ENCODE measurements around the gene SKIC8.

The SKIC8 gene

GRCh38 chr15:78299101-78299930, at the start of gene SKIC8:
TSS of gene SKIC8 (minus strand) at chr15:78299609. CDS start at chr15:78295686, 3,923 bp downstream.
- DNase-seq = peak; percentile 66

GRCh38 chr15:78347586-78348543, 48.5 kb upstream of the SKIC8 start:
- DNase-seq = no peak

GRCh38 chr15:78345396-78346125, 46.2 kb upstream of the SKIC8 start:
- DNase-seq = no peak

DNA sequence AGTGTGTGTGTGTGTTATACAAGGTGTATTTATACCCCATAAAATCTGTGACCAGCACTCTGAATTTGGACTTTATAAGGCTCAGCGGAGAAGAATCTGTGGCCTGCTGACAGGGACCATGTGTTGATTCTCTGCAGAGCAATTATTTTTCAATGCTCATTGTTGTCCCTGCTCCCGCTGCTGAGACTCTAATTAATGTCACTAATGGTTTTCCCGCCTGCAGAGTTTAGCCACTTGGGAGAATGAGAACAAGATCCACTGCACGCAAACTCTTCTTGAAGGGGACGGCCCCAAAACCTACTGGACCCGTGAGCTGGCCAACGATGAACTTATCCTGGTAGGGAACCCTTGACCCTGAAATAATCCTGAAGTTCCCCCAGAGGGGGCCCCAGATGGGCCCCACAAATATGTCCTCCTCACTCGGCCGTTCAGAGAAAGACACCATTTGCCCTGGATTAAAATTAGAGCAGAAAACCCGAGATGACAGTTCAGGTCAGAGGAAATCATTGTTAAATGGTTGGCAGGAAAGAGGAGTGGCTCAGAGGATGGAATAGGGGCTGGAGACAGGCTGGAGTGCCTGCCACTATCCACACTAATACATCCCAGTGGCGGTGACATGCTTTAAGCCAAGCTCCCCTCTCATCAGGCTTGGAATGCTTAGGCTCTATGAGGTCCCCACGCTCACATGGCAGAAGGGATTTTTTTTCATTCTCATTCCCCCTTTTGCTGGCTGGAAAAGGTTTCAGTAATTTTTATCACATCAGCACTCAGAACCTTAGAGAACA, 44.1 kb upstream of the SKIC8 start:
- no peak for DNase-seq

DNA sequence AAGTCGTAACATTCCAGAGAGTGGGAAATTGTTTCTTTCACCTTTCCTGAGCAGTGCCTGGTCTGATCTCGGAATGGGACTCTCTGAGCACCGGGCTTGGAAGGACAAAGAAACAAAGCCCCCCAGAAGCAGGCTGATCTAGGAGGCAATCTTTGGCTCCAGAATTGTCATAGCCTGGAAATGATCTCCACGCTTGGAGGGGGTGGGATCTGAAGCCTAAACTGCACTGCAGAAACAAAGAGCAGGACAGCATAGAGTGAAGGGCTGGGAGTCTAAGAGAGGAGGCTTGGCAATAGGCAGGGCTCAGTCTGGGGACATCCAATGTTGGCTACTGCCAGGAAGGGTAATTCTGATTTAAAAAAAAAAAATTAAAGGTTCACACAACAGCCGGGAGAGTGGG, 42.6 kb upstream of the SKIC8 start:
- DNase-seq = no peak

DNA sequence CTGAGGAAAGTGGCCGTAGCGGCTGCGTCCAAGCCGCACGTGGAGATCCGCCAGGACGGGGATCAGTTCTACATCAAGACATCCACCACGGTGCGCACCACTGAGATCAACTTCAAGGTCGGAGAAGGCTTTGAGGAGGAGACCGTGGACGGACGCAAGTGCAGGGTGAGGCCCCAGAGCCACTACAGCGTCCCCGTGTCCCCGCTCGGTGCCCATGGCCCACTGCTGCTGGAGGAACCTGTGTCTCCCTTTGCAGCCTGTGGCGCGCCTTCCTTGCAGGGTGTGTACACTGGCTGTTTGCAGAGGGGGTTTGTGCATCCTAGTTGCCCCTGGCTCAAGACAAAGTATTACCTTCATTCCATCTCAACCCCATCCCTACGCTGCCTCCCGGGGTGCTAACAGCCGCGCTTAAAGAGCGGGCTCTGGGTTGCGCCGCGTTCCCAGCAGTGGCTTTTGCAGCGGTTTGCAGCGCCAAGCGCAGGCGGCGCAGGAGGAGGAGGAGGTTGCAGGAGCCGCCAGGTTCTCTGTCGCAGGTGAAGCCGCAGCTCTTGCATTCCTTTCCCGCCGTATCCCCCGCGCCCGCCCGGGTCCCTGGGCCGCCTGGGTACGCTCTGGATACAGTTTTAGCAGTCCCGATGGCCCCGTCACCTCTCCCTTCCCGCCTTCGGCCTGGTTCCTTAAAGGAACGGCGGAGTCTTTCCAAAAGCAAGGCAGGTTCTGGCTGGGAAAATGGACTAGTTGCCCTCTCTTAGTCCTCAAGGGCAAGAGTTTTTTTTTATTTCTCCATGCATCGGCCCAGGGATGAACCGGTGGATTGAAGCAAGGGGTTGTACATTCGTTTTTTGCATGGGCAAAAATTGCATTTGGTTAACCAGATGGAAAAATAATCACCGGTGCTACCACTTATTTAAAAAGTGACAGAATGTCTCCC, 41.9 kb upstream of the SKIC8 start:
- no peak for DNase-seq

DNA sequence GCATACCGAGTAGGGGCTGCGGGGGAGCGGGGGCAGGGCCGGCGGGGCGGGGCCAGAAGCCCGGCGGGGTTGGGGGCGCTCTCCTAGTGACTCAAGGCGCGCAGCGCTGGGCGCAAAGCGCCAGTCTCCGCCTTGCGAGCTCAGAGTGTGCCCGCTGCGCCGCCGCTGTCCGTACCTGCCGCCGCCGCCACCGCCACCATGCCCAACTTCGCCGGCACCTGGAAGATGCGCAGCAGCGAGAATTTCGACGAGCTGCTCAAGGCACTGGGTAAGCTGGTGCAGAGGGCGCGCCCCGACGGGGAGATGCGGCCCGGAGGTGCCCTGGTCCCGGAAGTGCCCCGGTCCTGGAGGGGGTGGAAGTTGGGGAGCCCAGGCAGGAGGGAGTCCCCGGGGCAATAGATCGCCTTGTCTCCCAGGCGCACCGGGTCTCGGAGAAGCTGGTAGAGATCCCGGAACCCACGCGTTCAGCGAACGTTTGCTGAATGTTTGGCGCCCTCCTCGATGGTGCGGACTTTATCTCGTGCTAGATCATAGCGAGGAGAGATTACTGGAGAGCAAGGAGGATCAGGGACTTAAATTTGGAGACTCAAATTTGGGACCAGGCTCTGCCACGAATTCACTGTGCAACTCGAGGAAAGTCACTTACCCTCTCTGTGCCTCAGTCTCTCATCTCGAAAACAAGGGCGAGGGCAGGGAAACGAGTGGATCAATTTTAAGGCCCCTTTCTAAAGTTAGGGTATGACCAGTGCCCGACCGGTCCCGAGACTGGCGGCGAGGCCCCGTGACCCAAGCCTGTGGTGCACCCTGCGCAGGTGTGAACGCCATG, 41.0 kb upstream of the SKIC8 start, which contains the start of gene CRABP1:
Gene CRABP1 (plus strand): TSS at position 123 of the 826 bp plus-strand sequence. CDS start 76 bp downstream, at position 199.
- no peak for DNase-seq

DNA sequence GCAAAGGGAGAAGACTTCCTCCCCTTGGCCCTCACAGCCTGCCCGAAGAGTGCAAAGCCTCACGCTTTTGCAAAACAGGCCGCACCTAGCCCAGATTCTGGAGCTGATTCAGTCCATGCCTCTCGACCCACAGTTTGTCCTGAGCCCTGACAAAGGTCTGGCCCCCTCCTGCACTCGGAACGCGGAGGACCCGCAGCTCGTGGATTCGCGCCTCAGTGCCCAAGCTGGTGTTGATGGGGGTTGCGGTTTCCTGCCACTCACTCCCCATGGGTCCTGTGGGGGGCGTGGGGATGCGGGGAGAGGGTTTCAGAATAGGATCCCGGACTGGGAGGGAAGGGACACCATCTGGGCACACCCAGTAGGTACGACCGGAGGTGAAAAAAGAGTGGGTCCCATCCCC, 40.1 kb upstream of the SKIC8 start:
- DNase-seq = no peak

GRCh38 chr15:78338781-78339180, 39.4 kb upstream of the SKIC8 start:
- no peak for DNase-seq

DNA sequence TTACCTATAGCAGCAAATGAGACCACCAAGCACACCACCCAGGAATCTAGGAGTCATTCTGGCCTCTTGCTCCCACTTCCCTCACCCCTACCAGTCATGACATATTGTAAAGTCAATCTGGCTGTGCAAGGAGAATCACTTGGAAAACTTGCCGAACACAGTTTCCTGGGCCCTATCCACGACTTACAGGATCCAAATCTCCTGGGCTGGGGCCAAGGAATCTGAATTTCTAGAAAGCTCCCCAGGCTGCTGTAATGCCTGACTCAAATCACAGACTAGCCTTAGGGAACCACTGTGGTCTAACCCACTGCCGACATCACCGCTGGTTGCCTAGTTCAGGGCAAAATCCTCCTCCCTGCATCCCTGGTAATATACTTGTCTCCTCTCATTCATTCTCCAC, 36.6 kb upstream of the SKIC8 start:
- DNase-seq = no peak

DNA sequence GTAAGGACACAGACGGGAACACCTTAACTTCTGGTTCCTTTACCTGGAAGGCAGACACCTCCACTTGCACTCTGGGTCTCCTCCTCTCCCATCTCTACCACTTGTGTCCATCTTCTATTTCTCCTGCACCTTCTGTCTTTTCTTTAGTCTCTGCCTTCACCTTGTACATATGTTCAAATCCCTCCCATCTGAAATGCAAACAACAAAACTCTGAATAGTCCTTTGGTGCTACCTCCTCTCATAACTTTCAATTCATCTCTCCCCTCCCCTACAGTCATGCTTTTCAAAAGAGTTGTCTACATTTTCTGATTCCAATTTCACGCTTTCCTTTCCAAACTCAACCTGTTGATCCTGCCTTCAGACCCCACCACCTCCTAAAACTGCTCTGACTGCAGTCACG, 35.4 kb upstream of the SKIC8 start:
- DNase-seq = no peak

- DNase-seq = no peak
These were observed 30.2 kb upstream of the SKIC8 start for GRCh38 chr15:78329625-78330024.

DNA sequence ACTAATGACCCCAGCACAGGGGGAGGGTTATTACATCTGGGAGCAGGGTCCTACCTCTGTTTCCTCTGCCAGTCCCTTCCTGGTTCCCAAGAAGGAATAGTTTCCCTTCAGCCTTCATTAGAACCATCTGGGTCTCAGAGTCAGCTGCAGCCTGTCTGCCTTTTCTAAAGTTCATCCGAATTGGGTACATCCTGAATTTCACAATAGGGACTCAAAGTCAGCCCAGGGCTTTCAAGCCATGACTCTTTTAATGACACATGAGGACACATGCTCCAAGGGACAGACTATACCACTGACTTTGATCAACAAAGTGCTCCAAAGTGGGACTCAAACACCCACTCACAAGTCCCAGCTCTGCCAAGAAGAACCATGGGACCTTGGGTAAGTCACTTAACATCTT, 28.1 kb upstream of the SKIC8 start:
- no peak for DNase-seq

GRCh38 chr15:78325092-78325843, 25.9 kb upstream of the SKIC8 start:
- DNase-seq = no peak

DNA sequence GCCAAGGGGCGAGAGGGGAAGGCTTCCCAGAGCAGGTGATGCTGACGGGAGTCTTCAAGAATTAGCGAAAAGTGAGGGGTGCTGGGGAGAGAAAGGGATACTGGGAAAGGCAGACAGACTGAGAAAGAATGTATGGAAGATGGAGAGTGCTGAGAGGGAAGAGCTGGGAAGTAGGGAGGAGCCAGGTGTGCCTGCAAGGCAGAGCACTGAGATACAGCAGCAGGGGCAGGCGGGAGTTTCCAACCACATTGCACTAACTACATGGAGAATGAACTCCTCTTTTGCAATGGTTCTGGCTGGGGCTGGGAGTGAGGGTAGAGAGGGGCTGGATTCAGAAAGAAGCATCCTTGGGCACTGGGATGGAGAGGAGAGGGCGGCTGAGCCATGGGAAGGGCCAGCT, 24.7 kb upstream of the SKIC8 start:
- DNase-seq = no peak

DNA sequence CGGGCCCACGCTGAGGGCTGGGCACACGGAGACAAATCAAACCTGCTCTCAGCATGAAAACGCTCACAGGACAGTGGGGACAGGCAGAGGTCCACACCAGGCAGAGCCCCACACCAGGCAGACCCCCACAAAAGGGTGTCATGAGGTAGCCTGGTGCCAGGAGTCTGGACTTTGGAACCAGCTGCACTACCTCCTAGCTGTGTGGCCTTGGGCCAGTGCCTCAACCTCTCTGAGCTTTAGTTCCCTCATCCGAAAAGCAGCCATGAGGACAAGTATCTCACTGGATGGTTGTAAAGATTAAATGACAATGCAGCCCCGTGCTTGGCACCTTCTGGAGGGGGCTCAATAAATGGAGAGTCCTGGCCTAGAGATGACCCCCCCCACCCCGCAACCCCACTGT, 24.3 kb upstream of the SKIC8 start:
- DNase-seq = no peak

GRCh38 chr15:78322724-78323521, 23.5 kb upstream of the SKIC8 start:
- no peak for DNase-seq

DNA sequence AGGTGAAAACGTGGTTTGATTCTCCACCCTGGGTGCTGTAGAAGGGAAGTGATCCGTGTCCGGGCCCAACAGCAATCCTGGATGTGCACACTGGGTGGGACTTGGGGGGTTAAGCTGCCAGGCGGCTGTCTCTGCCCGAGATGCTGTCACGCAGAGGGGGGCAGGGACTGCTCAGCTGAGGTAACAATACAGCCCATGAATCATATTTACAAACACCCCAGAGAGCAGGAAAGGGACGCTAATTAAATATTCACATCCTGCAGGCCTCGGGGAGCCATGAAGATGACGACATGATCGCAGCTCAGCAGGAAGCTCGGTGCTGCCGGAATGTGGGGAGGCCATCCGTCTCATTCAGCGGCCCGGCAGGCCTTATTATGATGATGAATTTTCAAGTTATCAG, 22.8 kb upstream of the SKIC8 start:
- no peak for DNase-seq
